HCT116 (cell line): ENCODE results near the gene ERG. TPM values are rescaled to one million over a fixed set of nuclear protein-coding genes. Genes with fewer than 3 reads are reported as not detected.

ENCODE experiments used
- ATAC-seq: fragments of 200-7000 bp; cut with Tn5 transposase; 2 replicates; pipeline ENCODE4 v1.9.1; 2020; ENCODE audit warnings: mild to moderate bottlenecking, moderate library complexity
- BruUV-seq: library from RNA; stranded (reverse); fragments of 400-500 nt; replicated peaks from 2 replicates; lab custom pipeline; 2021; lab: Mats Ljungman, UMichigan
- CTCF ChIA-PET: fragments of 300-600 bp; sonication (Branson Sonifier 250); formaldehyde crosslinking; loops from one replicate; lab custom pipeline; 2021; ENCODE audit warnings: antibody characterized with exemption; lab: Charles Lee
- POLR2A ChIA-PET: fragments of 300-600, 350-600 bp; sonication (Branson Sonifier 250); formaldehyde crosslinking; loops from one replicate; lab custom pipeline; 2021; ENCODE audit warnings: antibody characterized with exemption; lab: Charles Lee
- RAD21 ChIA-PET, 2 experiments: fragments of 300-600 bp; sonication (Branson Sonifier 250); formaldehyde crosslinking; loops; one replicate each; lab custom pipeline; 2023; ENCODE audit warnings: low total read pairs in 2 of 2; ENCODE audit not compliant: uncharacterized antibody in 2 of 2, unreplicated experiment in 2 of 2, low non-redundant PET in 1 of 2; lab: Charles Lee
- DNase-seq: peaks from one replicate; pipeline ENCODE4 v3.0.0-alpha.2; 2010; ENCODE audit warnings: low read depth, low spot score
- H2AFZ ChIP-seq: fragments of 200-600 bp; shearing (Covaris generic), sonication (generic); 2 replicates; pipeline ENCODE4 v1.6.1; 2017; ENCODE audit warnings: low read depth, mixed run types, mixed read lengths, antibody characterized with exemption, low read length; ENCODE audit not compliant: poor library complexity, severe bottlenecking
- H3K27ac ChIP-seq: 2 replicates; pipeline ENCODE4 v1.5.1; 2012; ENCODE audit warnings: low read depth, low read length
- H3K27me3 ChIP-seq: fragments of 200-600 bp; sonication (generic); 2 replicates; pipeline ENCODE4 v1.6.1; 2016; ENCODE audit warnings: mixed run types, low read length, mixed read lengths; ENCODE audit not compliant: insufficient read depth
- H3K36me3 ChIP-seq, 2 experiments: fragments of 200-500 bp in 1 of 2; fragments of 200-600 bp in 1 of 2; sonication (Bioruptor generic) in 1 of 2; sonication (generic) in 1 of 2; 2 replicates each; pipeline versions ENCODE4 v1.5.1 to v1.6.1; 2014 to 2016; ENCODE audit warnings: low read length in 2 of 2, inconsistent platforms in 1 of 2, mixed read lengths in 1 of 2, mixed run types in 1 of 2; ENCODE audit not compliant: insufficient read depth in 2 of 2, control insufficient read depth in 1 of 2
- H3K4me1 ChIP-seq, 2 experiments: fragments of 200-600 bp in 1 of 2; sonication (generic) in 1 of 2; 2 replicates each; pipeline versions ENCODE4 v1.5.1 to v1.6.1; 2012 to 2017; ENCODE audit warnings: low read length in 2 of 2, inconsistent platforms in 1 of 2, mild to moderate bottlenecking in 1 of 2, mixed read lengths in 1 of 2, mixed run types in 1 of 2, moderate library complexity in 1 of 2; ENCODE audit not compliant: insufficient read depth in 2 of 2, control insufficient read depth in 1 of 2
- H3K4me2 ChIP-seq: fragments of 200-600 bp; sonication (generic); 2 replicates; pipeline ENCODE4 v1.6.1; 2017; ENCODE audit warnings: mixed run types, low read length, mixed read lengths
- H3K4me3 ChIP-seq, 2 experiments: fragments of 200-600 bp in 1 of 2; sonication (generic) in 1 of 2; replicated peaks in 1 of 2; 2 replicates each; pipeline ENCODE4 v1.5.1; 2011 to 2016; ENCODE audit warnings: low read length in 2 of 2, control low read depth in 1 of 2, low read depth in 1 of 2, mild to moderate bottlenecking in 1 of 2, mixed read lengths in 1 of 2, mixed run types in 1 of 2
- H3K79me2 ChIP-seq: fragments of 200-600 bp; sonication (generic); 2 replicates; pipeline ENCODE4 v1.6.1; 2017; ENCODE audit warnings: mild to moderate bottlenecking, mixed run types, low read length, moderate library complexity, mixed read lengths; ENCODE audit not compliant: insufficient read depth
- H3K9ac ChIP-seq: fragments of 200-600 bp; sonication (generic); 2 replicates; pipeline ENCODE4 v1.6.1; 2016; ENCODE audit warnings: low read length, mixed read lengths
- H3K9me2 ChIP-seq: fragments of 200-600 bp; sonication (generic), shearing (Covaris generic); 2 replicates; pipeline ENCODE4 v1.6.1; 2017; ENCODE audit warnings: mixed run types, mild to moderate bottlenecking, moderate library complexity; ENCODE audit not compliant: insufficient read depth
- H3K9me3 ChIP-seq, 2 experiments: fragments of 200-500 bp in 1 of 2; fragments of 200-600 bp in 1 of 2; sonication (Bioruptor generic) in 1 of 2; sonication (generic) in 1 of 2; 2 replicates each; pipeline ENCODE4 v1.6.1; 2014 to 2017; ENCODE audit warnings: low read length in 2 of 2, mixed read lengths in 2 of 2, inconsistent platforms in 1 of 2, low read depth in 1 of 2, mild to moderate bottlenecking in 1 of 2, mixed run types in 1 of 2, moderate library complexity in 1 of 2; ENCODE audit not compliant: control insufficient read depth in 1 of 2, insufficient read depth in 1 of 2
- H4K20me1 ChIP-seq: fragments of 200-600 bp; sonication (generic), shearing (Covaris generic); 2 replicates; pipeline ENCODE4 v1.6.1; 2017; ENCODE audit warnings: mixed run types, mild to moderate bottlenecking, moderate library complexity; ENCODE audit not compliant: insufficient read depth
- CBX3 ChIP-seq: IDR thresholded peaks from 2 replicates; pipeline ENCODE4 v1.6.1; 2012; ENCODE audit warnings: low read depth
- CEBPB ChIP-seq: IDR thresholded peaks from 2 replicates; pipeline ENCODE4 v1.6.1; 2012; ENCODE audit warnings: low read depth
- EGR1 ChIP-seq: IDR thresholded peaks from 2 replicates; pipeline ENCODE4 v1.6.1; 2012; ENCODE audit warnings: low read depth
- EZH2phosphoT487 ChIP-seq: fragments of 200-600 bp; IDR thresholded peaks from 2 replicates; pipeline ENCODE4 v1.6.1; 2018; ENCODE audit warnings: antibody characterized with exemption, borderline replicate concordance
- FOSL1 ChIP-seq: IDR thresholded peaks from 2 replicates; pipeline ENCODE4 v1.6.1; 2012; ENCODE audit warnings: low read depth
- JUND ChIP-seq: IDR thresholded peaks from 2 replicates; pipeline ENCODE4 v1.6.1; 2012
- MAX ChIP-seq: IDR thresholded peaks from 2 replicates; pipeline ENCODE4 v1.6.1; 2012
- POLR2A ChIP-seq: IDR thresholded peaks from 2 replicates; pipeline ENCODE4 v1.7.0; 2011; ENCODE audit warnings: borderline replicate concordance; ENCODE audit not compliant: insufficient read depth, insufficient read length; ENCODE audit errors: extremely low read depth
- RAD21 ChIP-seq: IDR thresholded peaks from 2 replicates; pipeline ENCODE4 v1.6.1; 2012; ENCODE audit warnings: low read depth, mild to moderate bottlenecking
- SIN3A ChIP-seq: IDR thresholded peaks from 2 replicates; pipeline ENCODE4 v1.6.1; 2012; ENCODE audit warnings: low read depth
- TCF7L2 ChIP-seq: IDR thresholded peaks from 2 replicates; pipeline ENCODE4 v1.7.0; 2011; ENCODE audit warnings: borderline replicate concordance, inconsistent platforms; ENCODE audit not compliant: insufficient read depth, insufficient read length; ENCODE audit errors: extremely low read depth
- YY1 ChIP-seq: IDR thresholded peaks from 2 replicates; pipeline ENCODE4 v1.6.1; 2011; ENCODE audit warnings: low read length, low read depth, moderate library complexity, mild to moderate bottlenecking; ENCODE audit not compliant: insufficient replicate concordance; ENCODE audit errors: extremely low read depth
- ZFX ChIP-seq: fragments of 450-650 bp; IDR thresholded peaks from 2 replicates; pipeline ENCODE4 v1.6.1; 2017
- intact Hi-C: fragments of 100-400 bp; cut with micrococcal nuclease; formaldehyde crosslinking; loops from 2 replicates; pipeline ENCODE4 v1.10.0; 2022
- total RNA-seq: library from RNA; stranded (reverse); gene quantifications from one replicate; pipeline ENCODE4 v1.2.1, GENCODE V29; 2021; ENCODE audit not compliant: unreplicated experiment
- TF ChIP-seq, protein P1 (sequence below): IDR thresholded peaks from 2 replicates; pipeline ENCODE4 v1.6.1; 2012; ENCODE audit warnings: low read depth
- TF ChIP-seq, protein P2 (sequence below), 3 experiments: fragments of 200-600 bp in 1 of 3; sonication (generic) in 1 of 3; IDR thresholded peaks in 2 of 3; conservative IDR thresholded peaks in 1 of 3; 2 replicates each; pipeline ENCODE4 v1.5.1; 2012 to 2017; ENCODE audit warnings: low read depth in 2 of 3, low read length in 2 of 3, antibody characterized with exemption in 1 of 3, borderline replicate concordance in 1 of 3, control low read depth in 1 of 3, mild to moderate bottlenecking in 1 of 3, mixed read lengths in 1 of 3, mixed run types in 1 of 3, moderate library complexity in 1 of 3; ENCODE audit not compliant: insufficient read depth in 1 of 3
- TF ChIP-seq, protein P3 (sequence below): IDR thresholded peaks from 2 replicates; pipeline ENCODE4 v1.6.1; 2012

ERG gene
- total RNA-seq, 1 experiment from 2014 or later = 0.17 TPM

- no peak for TF ChIP-seq EZH2phosphoT487
- TF ChIP-seq, protein P1, sequence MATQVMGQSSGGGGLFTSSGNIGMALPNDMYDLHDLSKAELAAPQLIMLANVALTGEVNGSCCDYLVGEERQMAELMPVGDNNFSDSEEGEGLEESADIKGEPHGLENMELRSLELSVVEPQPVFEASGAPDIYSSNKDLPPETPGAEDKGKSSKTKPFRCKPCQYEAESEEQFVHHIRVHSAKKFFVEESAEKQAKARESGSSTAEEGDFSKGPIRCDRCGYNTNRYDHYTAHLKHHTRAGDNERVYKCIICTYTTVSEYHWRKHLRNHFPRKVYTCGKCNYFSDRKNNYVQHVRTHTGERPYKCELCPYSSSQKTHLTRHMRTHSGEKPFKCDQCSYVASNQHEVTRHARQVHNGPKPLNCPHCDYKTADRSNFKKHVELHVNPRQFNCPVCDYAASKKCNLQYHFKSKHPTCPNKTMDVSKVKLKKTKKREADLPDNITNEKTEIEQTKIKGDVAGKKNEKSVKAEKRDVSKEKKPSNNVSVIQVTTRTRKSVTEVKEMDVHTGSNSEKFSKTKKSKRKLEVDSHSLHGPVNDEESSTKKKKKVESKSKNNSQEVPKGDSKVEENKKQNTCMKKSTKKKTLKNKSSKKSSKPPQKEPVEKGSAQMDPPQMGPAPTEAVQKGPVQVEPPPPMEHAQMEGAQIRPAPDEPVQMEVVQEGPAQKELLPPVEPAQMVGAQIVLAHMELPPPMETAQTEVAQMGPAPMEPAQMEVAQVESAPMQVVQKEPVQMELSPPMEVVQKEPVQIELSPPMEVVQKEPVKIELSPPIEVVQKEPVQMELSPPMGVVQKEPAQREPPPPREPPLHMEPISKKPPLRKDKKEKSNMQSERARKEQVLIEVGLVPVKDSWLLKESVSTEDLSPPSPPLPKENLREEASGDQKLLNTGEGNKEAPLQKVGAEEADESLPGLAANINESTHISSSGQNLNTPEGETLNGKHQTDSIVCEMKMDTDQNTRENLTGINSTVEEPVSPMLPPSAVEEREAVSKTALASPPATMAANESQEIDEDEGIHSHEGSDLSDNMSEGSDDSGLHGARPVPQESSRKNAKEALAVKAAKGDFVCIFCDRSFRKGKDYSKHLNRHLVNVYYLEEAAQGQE = no peak
- TF ChIP-seq JUND = no peak
- no peak for TF ChIP-seq SIN3A
- no peak for TF ChIP-seq YY1
- no peak for TF ChIP-seq FOSL1
- TF ChIP-seq RAD21 = no peak
These were observed 156.7 kb downstream of the ERG start (continued) for GRCh38 chr21:38341546-38342012.

GRCh38 chr21:38340131-38340530, 158.1 kb downstream of the ERG start:
- no peaks in the 10 kb centered on the region for H3K9me2 ChIP-seq
- no TSS peak for BruUV-seq

More at GRCh38 chr21:38340131-38340530, 158.1 kb downstream of the ERG start:
- Histone ChIP-seq H3K36me3 (no peaks in the 10 kb centered on the region), H3K4me2 (no peak overlapping the region), H4K20me1 (no peaks in the 10 kb centered on the region), H3K9me3 (no peaks in the 10 kb centered on the region), H3K4me1 (no peaks in the 10 kb centered on the region), H2AFZ (no peak overlapping the region), H3K27me3 (no peaks in the 10 kb centered on the region), H3K79me2 (no peaks in the 10 kb centered on the region), H3K4me3 (no peak overlapping the region), H3K27ac (no peak overlapping the region), H3K9ac (no peak overlapping the region)
- POLR2A ChIA-PET = no interaction called here
- intact Hi-C loops = no loop called here
- CTCF ChIA-PET = no interaction called here
- RAD21 ChIA-PET = no interaction called here
- ATAC-seq (no peak), DNase-seq (no peak)
- TF ChIP-seq CBX3 = no peak
- TF ChIP-seq, protein P2, sequence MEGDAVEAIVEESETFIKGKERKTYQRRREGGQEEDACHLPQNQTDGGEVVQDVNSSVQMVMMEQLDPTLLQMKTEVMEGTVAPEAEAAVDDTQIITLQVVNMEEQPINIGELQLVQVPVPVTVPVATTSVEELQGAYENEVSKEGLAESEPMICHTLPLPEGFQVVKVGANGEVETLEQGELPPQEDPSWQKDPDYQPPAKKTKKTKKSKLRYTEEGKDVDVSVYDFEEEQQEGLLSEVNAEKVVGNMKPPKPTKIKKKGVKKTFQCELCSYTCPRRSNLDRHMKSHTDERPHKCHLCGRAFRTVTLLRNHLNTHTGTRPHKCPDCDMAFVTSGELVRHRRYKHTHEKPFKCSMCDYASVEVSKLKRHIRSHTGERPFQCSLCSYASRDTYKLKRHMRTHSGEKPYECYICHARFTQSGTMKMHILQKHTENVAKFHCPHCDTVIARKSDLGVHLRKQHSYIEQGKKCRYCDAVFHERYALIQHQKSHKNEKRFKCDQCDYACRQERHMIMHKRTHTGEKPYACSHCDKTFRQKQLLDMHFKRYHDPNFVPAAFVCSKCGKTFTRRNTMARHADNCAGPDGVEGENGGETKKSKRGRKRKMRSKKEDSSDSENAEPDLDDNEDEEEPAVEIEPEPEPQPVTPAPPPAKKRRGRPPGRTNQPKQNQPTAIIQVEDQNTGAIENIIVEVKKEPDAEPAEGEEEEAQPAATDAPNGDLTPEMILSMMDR (IDR thresholded peaks at IDR 0.05 in 2 of 3, conservative IDR thresholded peaks at IDR 0.05 in 1 of 3; ENCODE audit: borderline replicate concordance in 1 of 3, insufficient read depth in 1 of 3, low read depth in 2 of 3, low read length in 2 of 3) = no peak
- TF ChIP-seq EGR1 = no peak
- no peak for TF ChIP-seq MAX
- TF ChIP-seq TCF7L2 = no peak
- TF ChIP-seq ZFX = no peak
- TF ChIP-seq POLR2A = no peak
- TF ChIP-seq, protein P3, sequence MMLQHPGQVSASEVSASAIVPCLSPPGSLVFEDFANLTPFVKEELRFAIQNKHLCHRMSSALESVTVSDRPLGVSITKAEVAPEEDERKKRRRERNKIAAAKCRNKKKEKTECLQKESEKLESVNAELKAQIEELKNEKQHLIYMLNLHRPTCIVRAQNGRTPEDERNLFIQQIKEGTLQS = no peak
- no peak for TF ChIP-seq RAD21
- TF ChIP-seq, protein P1 = no peak
- no peak for TF ChIP-seq CEBPB
